ENCODE data around the gene PLCD3. TPM values are rescaled to one million over a fixed set of nuclear protein-coding genes. Genes with fewer than 3 reads are reported as not detected.

PLCD3 gene
- total RNA-seq, 1 donor from 2014 or later = 35.3 TPM

- DNase-seq (ENCODE audit: extremely low read depth, low read depth, low spot score) = no peak
Measured at GRCh38 chr17:45150911-45151809, 18.8 kb upstream of the PLCD3 start.

GRCh38 chr17:45149669-45150664 is 17.7 kb upstream of the PLCD3 start:
- no peak for DNase-seq (ENCODE audit: extremely low read depth, low read depth, low spot score)

- DNase-seq (ENCODE audit: extremely low read depth, low read depth, low spot score) = no peak
Measured at GRCh38 chr17:45149037-45149668, 16.8 kb upstream of the PLCD3 start.

- DNase-seq (ENCODE audit: extremely low read depth, low read depth, low spot score) = peak; percentile 96
Measured at GRCh38 chr17:45148183-45149036, 16.1 kb upstream of the PLCD3 start, which contains the start of gene HEXIM1. TSS of gene HEXIM1 (plus strand) at chr17:45148475. CDS start at chr17:45149191, 716 bp downstream.

GRCh38 chr17:45147581-45148182 is 15.4 kb upstream of the PLCD3 start:
- DNase-seq (ENCODE audit: extremely low read depth, low read depth, low spot score) = no peak

GRCh38 chr17:45146890-45147580 is 14.7 kb upstream of the PLCD3 start:
- no peak for DNase-seq (ENCODE audit: extremely low read depth, low read depth, low spot score)

GRCh38 chr17:45146592-45146889 is 14.2 kb upstream of the PLCD3 start:
- no peak for DNase-seq (ENCODE audit: extremely low read depth, low read depth, low spot score)

- no peak for DNase-seq (ENCODE audit: extremely low read depth, low read depth, low spot score)
Measured at GRCh38 chr17:45146166-45146565, 13.9 kb upstream of the PLCD3 start.

GRCh38 chr17:45145035-45145389 is 12.7 kb upstream of the PLCD3 start:
- no peak for DNase-seq (ENCODE audit: extremely low read depth, low read depth, low spot score)

- DNase-seq (ENCODE audit: extremely low read depth, low read depth, low spot score) = no peak
Measured at GRCh38 chr17:45144199-45145034, 12.1 kb upstream of the PLCD3 start.

GRCh38 chr17:45143767-45144198 is 11.5 kb upstream of the PLCD3 start:
- no peak for DNase-seq (ENCODE audit: extremely low read depth, low read depth, low spot score)

GRCh38 chr17:45143094-45143670 is 10.9 kb upstream of the PLCD3 start:
- DNase-seq (ENCODE audit: extremely low read depth, low read depth, low spot score) = no peak

GRCh38 chr17:45139533-45139920 is 7.2 kb upstream of the PLCD3 start:
- DNase-seq (ENCODE audit: extremely low read depth, low read depth, low spot score) = no peak

- DNase-seq (ENCODE audit: extremely low read depth, low read depth, low spot score) = no peak
Measured at GRCh38 chr17:45138911-45139532, 6.7 kb upstream of the PLCD3 start.

- no peak for DNase-seq (ENCODE audit: extremely low read depth, low read depth, low spot score)
Measured at GRCh38 chr17:45137561-45138305, 5.4 kb upstream of the PLCD3 start.

GRCh38 chr17:45136846-45137560 is 4.7 kb upstream of the PLCD3 start:
- no peak for DNase-seq (ENCODE audit: extremely low read depth, low read depth, low spot score)

Measured in glomerular endothelial cell (primary cell).